Measurements from ENCODE around the gene PTTG1IP.

- TF ChIP-seq CTCF (IDR thresholded peaks at IDR 0.05) (peak in 1 of 6 experiments; percentile 3), EP300 (IDR thresholded peaks at IDR 0.05) (peak in 1 of 4 donors; percentile 53), POLR2AphosphoS5 (IDR thresholded peaks at IDR 0.05) (peak; percentile 71 to 76)
Measured at GRCh38 chr21:44871576-44872269, 1.8 kb downstream of the PTTG1IP start.

All from upper lobe of left lung (tissue), 4 donors.